SK-N-SH treated with all-trans-retinoic acid at 6 μM for 48 hours (cell line): ENCODE data around the gene STMND1.

Source experiments
- ARNTL ChIP-seq: fragments of 450-650 bp; formaldehyde crosslinking; IDR thresholded peaks from 2 replicates; pipeline ENCODE4 v1.5.0; 2020; ENCODE audit warnings: low read depth, mild to moderate bottlenecking, moderate library complexity, borderline replicate concordance
- BACH2 ChIP-seq: fragments of 250-450 bp; sonication (Bioruptor Pico); IDR thresholded peaks from 2 replicates; pipeline ENCODE4 v1.9.0; 2021; ENCODE audit warnings: mild to moderate bottlenecking, borderline replicate concordance
- CSRNP3 ChIP-seq: fragments of 250-450 bp; sonication (Bioruptor Pico); IDR thresholded peaks from 2 replicates; pipeline ENCODE4 v1.5.1; 2021; ENCODE audit warnings: mild to moderate bottlenecking, moderate library complexity
- ESRRG ChIP-seq: fragments of 250-450 bp; sonication (Bioruptor Pico); IDR thresholded peaks from 2 replicates; pipeline ENCODE4 v1.6.1; 2021; ENCODE audit warnings: mild to moderate bottlenecking
- ISL1 ChIP-seq: fragments of 250-450 bp; sonication (Bioruptor Pico); IDR thresholded peaks from 2 replicates; pipeline ENCODE4 v2.1.2; 2022; ENCODE audit warnings: mild to moderate bottlenecking, moderate library complexity
- PATZ1 ChIP-seq: fragments of 250-450 bp; sonication (Bioruptor Pico); IDR thresholded peaks from 2 replicates; pipeline ENCODE4 v1.8.0; 2020; ENCODE audit warnings: mild to moderate bottlenecking, moderate library complexity, borderline replicate concordance
- RARB ChIP-seq: fragments of 250-450 bp; sonication (Bioruptor Pico); IDR thresholded peaks from 2 replicates; pipeline ENCODE4 v1.8.0; 2021; ENCODE audit warnings: mild to moderate bottlenecking, moderate library complexity
- TSHZ2 ChIP-seq: fragments of 250-450 bp; sonication (Bioruptor Pico); IDR thresholded peaks from 2 replicates; pipeline ENCODE4 v1.5.0; 2020; ENCODE audit warnings: mild to moderate bottlenecking, moderate library complexity
- ZC3H10 ChIP-seq: fragments of 250-450 bp; sonication (Bioruptor Pico); IDR thresholded peaks from 2 replicates; pipeline ENCODE4 v1.5.1; 2021; ENCODE audit warnings: mild to moderate bottlenecking, moderate library complexity
- ZFP3 ChIP-seq: fragments of 250-450 bp; sonication (Bioruptor Pico); IDR thresholded peaks from 2 replicates; pipeline ENCODE4 v1.5.0; 2020; ENCODE audit warnings: mild to moderate bottlenecking, moderate library complexity
- ZFP30 ChIP-seq: fragments of 450-650 bp; formaldehyde crosslinking; IDR thresholded peaks from 2 replicates; pipeline ENCODE4 v1.5.0; 2022; ENCODE audit warnings: mild to moderate bottlenecking, moderate library complexity
- TF ChIP-seq, protein P1 (sequence below): fragments of 250-450 bp; sonication (Bioruptor Pico); IDR thresholded peaks from 2 replicates; pipeline ENCODE4 v1.5.1; 2020; ENCODE audit warnings: low read depth, mild to moderate bottlenecking, moderate library complexity
- TF ChIP-seq, protein P2 (sequence below): fragments of 250-450 bp; sonication (Bioruptor Pico); IDR thresholded peaks from 2 replicates; pipeline ENCODE4 v1.8.0; 2021; ENCODE audit warnings: low read depth, mild to moderate bottlenecking, moderate library complexity, borderline replicate concordance

- TF ChIP-seq ARNTL (CRISPR knock-in tag) (no peak), ZFP30 (CRISPR knock-in tag) (no peak), BACH2 (CRISPR knock-in tag) (no peak), CSRNP3 (CRISPR knock-in tag) (no peak), PATZ1 (no peak), TSHZ2 (CRISPR knock-in tag) (no peak), ZFP3 (CRISPR knock-in tag) (no peak), ISL1 (CRISPR knock-in tag) (no peak), ESRRG (CRISPR knock-in tag) (no peak), ZC3H10 (CRISPR knock-in tag) (no peak), RARB (CRISPR knock-in tag) (no peak)
- TF ChIP-seq, protein P1, sequence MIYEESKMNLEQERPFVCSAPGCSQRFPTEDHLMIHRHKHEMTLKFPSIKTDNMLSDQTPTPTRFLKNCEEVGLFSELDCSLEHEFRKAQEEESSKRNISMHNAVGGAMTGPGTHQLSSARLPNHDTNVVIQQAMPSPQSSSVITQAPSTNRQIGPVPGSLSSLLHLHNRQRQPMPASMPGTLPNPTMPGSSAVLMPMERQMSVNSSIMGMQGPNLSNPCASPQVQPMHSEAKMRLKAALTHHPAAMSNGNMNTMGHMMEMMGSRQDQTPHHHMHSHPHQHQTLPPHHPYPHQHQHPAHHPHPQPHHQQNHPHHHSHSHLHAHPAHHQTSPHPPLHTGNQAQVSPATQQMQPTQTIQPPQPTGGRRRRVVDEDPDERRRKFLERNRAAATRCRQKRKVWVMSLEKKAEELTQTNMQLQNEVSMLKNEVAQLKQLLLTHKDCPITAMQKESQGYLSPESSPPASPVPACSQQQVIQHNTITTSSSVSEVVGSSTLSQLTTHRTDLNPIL = no peak
- TF ChIP-seq, protein P2, sequence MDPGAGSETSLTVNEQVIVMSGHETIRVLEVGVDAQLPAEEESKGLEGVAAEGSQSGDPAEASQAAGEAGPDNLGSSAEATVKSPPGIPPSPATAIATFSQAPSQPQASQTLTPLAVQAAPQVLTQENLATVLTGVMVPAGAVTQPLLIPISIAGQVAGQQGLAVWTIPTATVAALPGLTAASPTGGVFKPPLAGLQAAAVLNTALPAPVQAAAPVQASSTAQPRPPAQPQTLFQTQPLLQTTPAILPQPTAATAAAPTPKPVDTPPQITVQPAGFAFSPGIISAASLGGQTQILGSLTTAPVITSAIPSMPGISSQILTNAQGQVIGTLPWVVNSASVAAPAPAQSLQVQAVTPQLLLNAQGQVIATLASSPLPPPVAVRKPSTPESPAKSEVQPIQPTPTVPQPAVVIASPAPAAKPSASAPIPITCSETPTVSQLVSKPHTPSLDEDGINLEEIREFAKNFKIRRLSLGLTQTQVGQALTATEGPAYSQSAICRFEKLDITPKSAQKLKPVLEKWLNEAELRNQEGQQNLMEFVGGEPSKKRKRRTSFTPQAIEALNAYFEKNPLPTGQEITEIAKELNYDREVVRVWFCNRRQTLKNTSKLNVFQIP (CRISPR knock-in tag) = no peak
Observed at GRCh38 chr6:17059850-17060249, 42.0 kb upstream of the STMND1 start.
